ENCODE data around the gene PGAM5. TPM values are rescaled to one million over a fixed set of nuclear protein-coding genes. Genes with fewer than 3 reads are reported as not detected.

PGAM5 gene
- total and polyA plus RNA-seq, 2 experiments from 2014 or later, result 17.6 to 27.2 TPM

- WGBS (ENCODE audit: low lambda C conversion rate, missing lambda C conversion rate), result 97% methylated on average over 29 of the region's 29 CpGs
- H3K27me3 ChIP-seq, result no peaks in the 10 kb centered on the region
- H3K4me2 ChIP-seq, result no peak overlapping the region
- no peaks in the 10 kb centered on the region for H3K79me2 ChIP-seq
- no peaks in the 10 kb centered on the region for H3K36me3 ChIP-seq (replicated peaks; ENCODE audit: insufficient read depth, low read depth)
- no peak overlapping the region for H3K4me3 ChIP-seq
- H3K9me2 ChIP-seq (replicated peaks; ENCODE audit: insufficient read depth), result no peaks in the 10 kb centered on the region
- no peak overlapping the region for H2AFZ ChIP-seq
- no peak for TF ChIP-seq CTCF (IDR thresholded peaks at IDR 0.05; ENCODE audit: poor library complexity)
- no peak for TF ChIP-seq EZH2 (IDR thresholded peaks at IDR 0.05; ENCODE audit: borderline replicate concordance)
- TF ChIP-seq EZH2phosphoT487 (IDR thresholded peaks at IDR 0.05; ENCODE audit: low read depth, severe bottlenecking, unreplicated experiment), result no peak
- H3K9me3 ChIP-seq (ENCODE audit: low read depth), result no peaks in the 10 kb centered on the region
- no peak overlapping the region for H3K27ac ChIP-seq
- DNase-seq (ENCODE audit: low spot score), result no peak
- H4K20me1 ChIP-seq (ENCODE audit: insufficient read depth, poor library complexity, severe bottlenecking), result no peaks in the 10 kb centered on the region
- no peaks in the 10 kb centered on the region for H3K4me1 ChIP-seq (ENCODE audit: insufficient read depth)
Measured at GRCh38 chr12:132662901-132663755, 47.5 kb upstream of the PGAM5 start.

- H3K9me2 ChIP-seq (replicated peaks; ENCODE audit: insufficient read depth), result no peaks in the 10 kb centered on the region
- no peak overlapping the region for H3K27ac ChIP-seq
- no peaks in the 10 kb centered on the region for H3K9me3 ChIP-seq (ENCODE audit: low read depth)
- no peak overlapping the region for H3K4me3 ChIP-seq
- no peak for DNase-seq (ENCODE audit: low spot score)
- no peak overlapping the region for H3K4me2 ChIP-seq
- H3K36me3 ChIP-seq (replicated peaks; ENCODE audit: insufficient read depth, low read depth), result no peaks in the 10 kb centered on the region
- no peak overlapping the region for H2AFZ ChIP-seq
- no peaks in the 10 kb centered on the region for H3K27me3 ChIP-seq
- no peaks in the 10 kb centered on the region for H3K79me2 ChIP-seq
- TF ChIP-seq EZH2phosphoT487 (IDR thresholded peaks at IDR 0.05; ENCODE audit: low read depth, severe bottlenecking, unreplicated experiment) (no peak), EZH2 (IDR thresholded peaks at IDR 0.05; ENCODE audit: borderline replicate concordance) (no peak), CTCF (IDR thresholded peaks at IDR 0.05; ENCODE audit: poor library complexity) (no peak)
- WGBS (ENCODE audit: low lambda C conversion rate, missing lambda C conversion rate), result 95% methylated on average over 21 of the region's 21 CpGs
- H3K4me1 ChIP-seq (ENCODE audit: insufficient read depth), result no peaks in the 10 kb centered on the region
- no peaks in the 10 kb centered on the region for H4K20me1 ChIP-seq (ENCODE audit: insufficient read depth, poor library complexity, severe bottlenecking)
Measured at GRCh38 chr12:132664206-132665148, 46.2 kb upstream of the PGAM5 start.

- Histone ChIP-seq H3K4me1 (ENCODE audit: insufficient read depth) (no peaks in the 10 kb centered on the region), H3K9me3 (ENCODE audit: low read depth) (no peaks in the 10 kb centered on the region), H3K9me2 (replicated peaks; ENCODE audit: insufficient read depth) (no peaks in the 10 kb centered on the region), H4K20me1 (ENCODE audit: insufficient read depth, poor library complexity, severe bottlenecking) (no peaks in the 10 kb centered on the region), H3K4me3 (no peak overlapping the region), H3K79me2 (no peaks in the 10 kb centered on the region), H3K27ac (no peak overlapping the region), H3K4me2 (no peak overlapping the region), H2AFZ (no peak overlapping the region), H3K36me3 (replicated peaks; ENCODE audit: insufficient read depth, low read depth) (no peaks in the 10 kb centered on the region), H3K27me3 (no peaks in the 10 kb centered on the region)
- no peak for DNase-seq (ENCODE audit: low spot score)
- TF ChIP-seq EZH2 (IDR thresholded peaks at IDR 0.05; ENCODE audit: borderline replicate concordance) (no peak), EZH2phosphoT487 (IDR thresholded peaks at IDR 0.05; ENCODE audit: low read depth, severe bottlenecking, unreplicated experiment) (no peak), CTCF (IDR thresholded peaks at IDR 0.05; ENCODE audit: poor library complexity) (no peak)
- over 99% methylated on average over 13 of the region's 13 CpGs for WGBS (ENCODE audit: low lambda C conversion rate, missing lambda C conversion rate)
Measured at GRCh38 chr12:132665149-132665491, 45.5 kb upstream of the PGAM5 start.
